ENCODE results near the gene OBP2A.

The OBP2A gene

GRCh38 chr9:135522137-135522877, 23.6 kb upstream of the OBP2A start:
- Histone ChIP-seq H3F3A (ENCODE audit: insufficient read depth, low read length) (no peaks in the 10 kb centered on the region), H3K9me2 (ENCODE audit: low read depth, low read length) (no peaks in the 10 kb centered on the region), H3K27me3 (ENCODE audit: insufficient read depth, low read length) (no peaks in the 10 kb centered on the region), H3K27ac (ENCODE audit: low read depth, low read length, poor library complexity, severe bottlenecking) (no peak overlapping the region), H3K9me3 (ENCODE audit: low read length) (no peaks in the 10 kb centered on the region), H2AFZ (ENCODE audit: low read length) (no peak overlapping the region), H3K79me2 (ENCODE audit: insufficient read depth, low read length) (no peaks in the 10 kb centered on the region), H4K20me1 (ENCODE audit: insufficient read depth, low read length) (no peaks in the 10 kb centered on the region), H3K36me3 (ENCODE audit: insufficient read depth, low read length) (no peaks in the 10 kb centered on the region), H3K9ac (ENCODE audit: low read length) (no peak overlapping the region), H3K4me1 (ENCODE audit: insufficient read depth, low read length, severe bottlenecking) (no peaks in the 10 kb centered on the region), H3K4me2 (ENCODE audit: low read length) (no peak overlapping the region), H3K4me3 (ENCODE audit: low read depth, low read length, poor library complexity, severe bottlenecking) (no peak overlapping the region)
- no peak for TF ChIP-seq CTCF (IDR thresholded peaks at IDR 0.05; ENCODE audit: low read length)

- Histone ChIP-seq H3K9me2 (ENCODE audit: low read depth, low read length) (no peaks in the 10 kb centered on the region), H3K4me3 (ENCODE audit: low read depth, low read length, poor library complexity, severe bottlenecking) (no peak overlapping the region), H3K9ac (ENCODE audit: low read length) (no peak overlapping the region), H3K79me2 (ENCODE audit: insufficient read depth, low read length) (no peaks in the 10 kb centered on the region), H3K4me2 (ENCODE audit: low read length) (no peak overlapping the region), H4K20me1 (ENCODE audit: insufficient read depth, low read length) (no peaks in the 10 kb centered on the region), H3K27ac (ENCODE audit: low read depth, low read length, poor library complexity, severe bottlenecking) (no peak overlapping the region), H3F3A (ENCODE audit: insufficient read depth, low read length) (no peaks in the 10 kb centered on the region), H3K36me3 (ENCODE audit: insufficient read depth, low read length) (no peaks in the 10 kb centered on the region), H3K9me3 (ENCODE audit: low read length) (no peaks in the 10 kb centered on the region), H3K4me1 (ENCODE audit: insufficient read depth, low read length, severe bottlenecking) (no peaks in the 10 kb centered on the region), H2AFZ (ENCODE audit: low read length) (no peak overlapping the region), H3K27me3 (ENCODE audit: insufficient read depth, low read length) (no peaks in the 10 kb centered on the region)
- no peak for TF ChIP-seq CTCF (IDR thresholded peaks at IDR 0.05; ENCODE audit: low read length)
- TF ChIP-seq EZH2 (IDR thresholded peaks at IDR 0.05; ENCODE audit: borderline replicate concordance, low read length), result no peak
Observed at GRCh38 chr9:135522931-135523330, 23.0 kb upstream of the OBP2A start.

- Histone ChIP-seq H2AFZ (ENCODE audit: low read length) (no peak overlapping the region), H3K9ac (ENCODE audit: low read length) (no peak overlapping the region), H3K9me2 (ENCODE audit: low read depth, low read length) (no peaks in the 10 kb centered on the region), H3K27ac (ENCODE audit: low read depth, low read length, poor library complexity, severe bottlenecking) (no peak overlapping the region), H4K20me1 (ENCODE audit: insufficient read depth, low read length) (no peaks in the 10 kb centered on the region), H3K79me2 (ENCODE audit: insufficient read depth, low read length) (no peaks in the 10 kb centered on the region), H3K4me1 (ENCODE audit: insufficient read depth, low read length, severe bottlenecking) (no peaks in the 10 kb centered on the region), H3K36me3 (ENCODE audit: insufficient read depth, low read length) (no peaks in the 10 kb centered on the region), H3F3A (ENCODE audit: insufficient read depth, low read length) (no peaks in the 10 kb centered on the region), H3K4me2 (ENCODE audit: low read length) (no peak overlapping the region), H3K9me3 (ENCODE audit: low read length) (no peaks in the 10 kb centered on the region), H3K4me3 (ENCODE audit: low read depth, low read length, poor library complexity, severe bottlenecking) (no peak overlapping the region), H3K27me3 (ENCODE audit: insufficient read depth, low read length) (no peaks in the 10 kb centered on the region)
- TF ChIP-seq CTCF (IDR thresholded peaks at IDR 0.05; ENCODE audit: low read length) (no peak), EZH2 (IDR thresholded peaks at IDR 0.05; ENCODE audit: borderline replicate concordance, low read length) (no peak)
Observed at GRCh38 chr9:135523521-135524129, 22.3 kb upstream of the OBP2A start.

Measured in OCI-LY1 (cell line).